H9 (cell line): ENCODE measurements around the gene PRDM2. TPM values are rescaled to one million over a fixed set of nuclear protein-coding genes. Genes with fewer than 3 reads are reported as not detected.

Experiments
- DNase-seq: peaks from one replicate; pipeline ENCODE4 v3.0.0-alpha.2; 2017
- H2AFZ ChIP-seq: one replicate; pipeline ENCODE4 v1.6.1; 2013; ENCODE audit warnings: mild to moderate bottlenecking, low read length, control low read depth, moderate library complexity
- H2AK5ac ChIP-seq: 2 replicates; pipeline ENCODE4 v1.6.1; 2013; ENCODE audit warnings: low read length, control low read depth, mixed read lengths; ENCODE audit not compliant: insufficient read length
- H2BK120ac ChIP-seq: one replicate; pipeline ENCODE4 v1.6.1; 2013; ENCODE audit warnings: low read depth, mild to moderate bottlenecking, low read length, control low read depth, inconsistent platforms; ENCODE audit not compliant: poor library complexity, severe bottlenecking
- H2BK12ac ChIP-seq: 2 replicates; pipeline ENCODE4 v1.6.1; 2013; ENCODE audit warnings: low read length, control low read depth, mixed read lengths, low read depth; ENCODE audit not compliant: insufficient read length
- H2BK15ac ChIP-seq: 2 replicates; pipeline ENCODE4 v1.6.1; 2013; ENCODE audit warnings: low read depth, low read length, control low read depth
- H2BK20ac ChIP-seq: one replicate; pipeline ENCODE4 v1.6.1; 2013; ENCODE audit warnings: low read depth, mild to moderate bottlenecking, low read length, control low read depth, inconsistent platforms; ENCODE audit not compliant: poor library complexity, severe bottlenecking
- H2BK5ac ChIP-seq: 2 replicates; pipeline ENCODE4 v1.6.1; 2013; ENCODE audit warnings: low read length, control low read depth, mixed read lengths; ENCODE audit not compliant: insufficient read length
- H3K14ac ChIP-seq: 2 replicates; pipeline ENCODE4 v1.6.1; 2013; ENCODE audit warnings: low read length, control low read depth; ENCODE audit not compliant: insufficient read depth
- H3K18ac ChIP-seq: 2 replicates; pipeline ENCODE4 v1.6.1; 2013; ENCODE audit warnings: low read depth, mild to moderate bottlenecking, mixed read lengths, low read length, control low read depth; ENCODE audit not compliant: insufficient read length
- H3K23ac ChIP-seq: 2 replicates; pipeline ENCODE4 v1.6.1; 2013; ENCODE audit warnings: low read length, control low read depth, mixed read lengths, low read depth; ENCODE audit not compliant: insufficient read length
- H3K23me2 ChIP-seq: 2 replicates; pipeline ENCODE4 v1.6.1; 2013; ENCODE audit warnings: low read depth, mild to moderate bottlenecking, mixed read lengths, low read length, control low read depth; ENCODE audit not compliant: insufficient read length, poor library complexity, severe bottlenecking
- H3K27ac ChIP-seq: 2 replicates; pipeline ENCODE4 v1.5.1; 2013; ENCODE audit warnings: low read length, control low read depth, mixed read lengths, low read depth; ENCODE audit not compliant: insufficient read length
- H3K27me3 ChIP-seq: 2 replicates; pipeline ENCODE4 v1.6.1; 2013; ENCODE audit warnings: low read length, control low read depth, inconsistent platforms; ENCODE audit not compliant: insufficient read depth
- H3K4ac ChIP-seq: 2 replicates; pipeline ENCODE4 v1.6.1; 2013; ENCODE audit warnings: low read depth, mild to moderate bottlenecking, control low read depth, inconsistent platforms, low read length, moderate library complexity
- H3K4me1 ChIP-seq: 2 replicates; pipeline ENCODE4 v1.6.1; 2013; ENCODE audit warnings: low read length, control low read depth, inconsistent platforms; ENCODE audit not compliant: insufficient read depth
- H3K4me2 ChIP-seq: 2 replicates; pipeline ENCODE4 v1.6.1; 2013; ENCODE audit warnings: low read length, control low read depth, mixed read lengths; ENCODE audit not compliant: insufficient read length, insufficient read depth
- H3K56ac ChIP-seq: 2 replicates; pipeline ENCODE4 v1.6.1; 2013; ENCODE audit warnings: low read depth, mild to moderate bottlenecking, mixed read lengths, low read length, control low read depth; ENCODE audit not compliant: insufficient read length
- H3K79me1 ChIP-seq: 2 replicates; pipeline ENCODE4 v1.6.1; 2013; ENCODE audit warnings: low read depth, mild to moderate bottlenecking, moderate library complexity, low read length, control low read depth, inconsistent platforms; ENCODE audit not compliant: insufficient read depth, poor library complexity, severe bottlenecking
- H3K79me2 ChIP-seq: 2 replicates; pipeline ENCODE4 v1.6.1; 2013; ENCODE audit warnings: low read length, control low read depth, inconsistent platforms; ENCODE audit not compliant: insufficient read depth
- H3K9ac ChIP-seq: 2 replicates; pipeline ENCODE4 v1.6.1; 2013; ENCODE audit warnings: low read length, control low read depth, mixed read lengths; ENCODE audit not compliant: insufficient read length; ENCODE audit errors: extremely low read depth
- H3K9me3 ChIP-seq: one replicate; pipeline ENCODE4 v1.6.1; 2013; ENCODE audit warnings: low read depth, low read length, inconsistent platforms; ENCODE audit not compliant: control insufficient read depth
- H3T11ph ChIP-seq: one replicate; pipeline ENCODE4 v1.6.1; 2013; ENCODE audit warnings: mild to moderate bottlenecking, low read length, control low read depth, inconsistent platforms
- H4K20me1 ChIP-seq: one replicate; pipeline ENCODE4 v1.6.1; 2013; ENCODE audit not compliant: control insufficient read depth, insufficient read length, insufficient read depth
- H4K5ac ChIP-seq: 2 replicates; pipeline ENCODE4 v1.6.1; 2013; ENCODE audit warnings: low read depth, mild to moderate bottlenecking, mixed read lengths, low read length, control low read depth; ENCODE audit not compliant: insufficient read length
- H4K8ac ChIP-seq: replicated peaks from 2 replicates; pipeline ENCODE4 v1.6.1; 2013; ENCODE audit warnings: low read length, control low read depth, mixed read lengths, low read depth; ENCODE audit not compliant: insufficient read length
- H4K91ac ChIP-seq: 2 replicates; pipeline ENCODE4 v1.6.1; 2013; ENCODE audit warnings: low read depth, mild to moderate bottlenecking, moderate library complexity, mixed read lengths, low read length, control low read depth; ENCODE audit not compliant: insufficient read length
- H3K27ac Mint-ChIP-seq, 3 experiments: 2 replicates in 2 of 3; 3 replicates in 1 of 3; pipeline ENCODE4 v1.8.0; 2020 to 2021; ENCODE audit warnings: mixed read lengths in 3 of 3, mild to moderate bottlenecking in 1 of 3, moderate library complexity in 1 of 3
- H3K27me3 Mint-ChIP-seq: 2 replicates; pipeline ENCODE4 v1.8.0; 2021; ENCODE audit warnings: low read depth, mild to moderate bottlenecking, moderate library complexity, mixed read lengths
- H3K36me3 Mint-ChIP-seq, 3 experiments: 2 replicates in 2 of 3; 3 replicates in 1 of 3; pipeline ENCODE4 v1.8.0; 2020 to 2021; ENCODE audit warnings: low read depth in 3 of 3, mixed read lengths in 3 of 3; ENCODE audit not compliant: insufficient read depth in 1 of 3
- H3K4me1 Mint-ChIP-seq, 2 experiments: 2 replicates each; pipeline ENCODE4 v1.8.0; 2020; ENCODE audit warnings: mixed read lengths in 2 of 2
- H3K4me3 Mint-ChIP-seq, 2 experiments: 2 replicates in 1 of 2; 3 replicates in 1 of 2; pipeline ENCODE4 v1.8.0; 2020 to 2021; ENCODE audit warnings: mild to moderate bottlenecking in 2 of 2, mixed read lengths in 2 of 2, moderate library complexity in 1 of 2
- H3K9me3 Mint-ChIP-seq, 2 experiments: 2 replicates in 1 of 2; 3 replicates in 1 of 2; pipeline ENCODE4 v1.8.0; 2020; ENCODE audit warnings: mild to moderate bottlenecking in 2 of 2, mixed read lengths in 2 of 2, moderate library complexity in 1 of 2
- WGBS: extraction: QIAGEN DNeasy Blood & Tissue Kit; methylation state at CpG from one replicate; pipeline ENCODE4 v1.1.7; 2013; ENCODE audit warnings: missing lambda C conversion rate, low lambda C conversion rate, mixed read lengths; ENCODE audit not compliant: insufficient read length; ENCODE audit errors: extremely low coverage; 5-methylcytosine and 5-hydroxymethylcytosine counted together
- total RNA-seq: library from RNA; stranded (reverse); gene quantifications from 2 replicates; pipeline ENCODE4 v1.2.1, GENCODE V29; 2021
- TF ChIP-seq, protein P1 (sequence below): fragments of 200-600 bp; sonication (generic); conservative IDR thresholded peaks from 3 replicates; pipeline ENCODE4 v1.8.0; 2021; ENCODE audit warnings: antibody characterized with exemption, mild to moderate bottlenecking

The PRDM2 gene
- total RNA-seq, 1 experiment from 2014 or later, result 24.5 TPM

GRCh38 chr1:13829152-13829769 is 129.3 kb downstream of the PRDM2 start:
- H2BK120ac ChIP-seq, result no peak overlapping the region
- no peak overlapping the region for H3K9ac ChIP-seq
- Mint-ChIP-seq H3K4me1 (peaks cover 7 to 9% of the 10 kb centered on the region in 2 experiments), H3K36me3 (no peaks in the 10 kb centered on the region; a peak in 1 of 7 replicates), H3K9me3 (no peaks in the 10 kb centered on the region), H3K27ac (no peak overlapping the region), H3K4me3 (peak overlapping the region in 1 of 2 experiments; percentile 33; a peak in 1 of 5 replicates), H3K27me3 (peaks cover 31% of the 10 kb centered on the region)
- no peaks in the 10 kb centered on the region for H3K79me2 ChIP-seq
- no peak overlapping the region for H4K8ac ChIP-seq
- no peak overlapping the region for H2AFZ ChIP-seq
- no peak overlapping the region for H3K4me2 ChIP-seq
- H3K4me1 ChIP-seq, result no peaks in the 10 kb centered on the region
- no peak for DNase-seq
- H2AK5ac ChIP-seq, result no peak overlapping the region
- no peak overlapping the region for H3K56ac ChIP-seq
- no peak overlapping the region for H2BK5ac ChIP-seq
- H4K20me1 ChIP-seq, result no peaks in the 10 kb centered on the region
- no peaks in the 10 kb centered on the region for H3K9me3 ChIP-seq
- no peak overlapping the region for H3K27ac ChIP-seq
- TF ChIP-seq, protein P1, sequence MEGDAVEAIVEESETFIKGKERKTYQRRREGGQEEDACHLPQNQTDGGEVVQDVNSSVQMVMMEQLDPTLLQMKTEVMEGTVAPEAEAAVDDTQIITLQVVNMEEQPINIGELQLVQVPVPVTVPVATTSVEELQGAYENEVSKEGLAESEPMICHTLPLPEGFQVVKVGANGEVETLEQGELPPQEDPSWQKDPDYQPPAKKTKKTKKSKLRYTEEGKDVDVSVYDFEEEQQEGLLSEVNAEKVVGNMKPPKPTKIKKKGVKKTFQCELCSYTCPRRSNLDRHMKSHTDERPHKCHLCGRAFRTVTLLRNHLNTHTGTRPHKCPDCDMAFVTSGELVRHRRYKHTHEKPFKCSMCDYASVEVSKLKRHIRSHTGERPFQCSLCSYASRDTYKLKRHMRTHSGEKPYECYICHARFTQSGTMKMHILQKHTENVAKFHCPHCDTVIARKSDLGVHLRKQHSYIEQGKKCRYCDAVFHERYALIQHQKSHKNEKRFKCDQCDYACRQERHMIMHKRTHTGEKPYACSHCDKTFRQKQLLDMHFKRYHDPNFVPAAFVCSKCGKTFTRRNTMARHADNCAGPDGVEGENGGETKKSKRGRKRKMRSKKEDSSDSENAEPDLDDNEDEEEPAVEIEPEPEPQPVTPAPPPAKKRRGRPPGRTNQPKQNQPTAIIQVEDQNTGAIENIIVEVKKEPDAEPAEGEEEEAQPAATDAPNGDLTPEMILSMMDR, result no peak; the same call in 2 of the 3 replicates
- H3K27me3 ChIP-seq, result peaks cover 3% of the 10 kb centered on the region; the same call in 1 of the 2 replicates
- H3K18ac ChIP-seq, result no peak overlapping the region
- no peaks in the 10 kb centered on the region for H3K79me1 ChIP-seq
- H3T11ph ChIP-seq, result no peak overlapping the region
- H3K4ac ChIP-seq, result no peak overlapping the region
- no CpG with 5 or more reads among the region's 10 CpGs for WGBS
- no peaks in the 10 kb centered on the region for H3K23me2 ChIP-seq
- H2BK12ac ChIP-seq, result no peak overlapping the region
- H4K5ac ChIP-seq, result no peak overlapping the region
- H2BK15ac ChIP-seq, result no peak overlapping the region
- H4K91ac ChIP-seq, result no peak overlapping the region
- H2BK20ac ChIP-seq, result no peak overlapping the region
- H3K14ac ChIP-seq, result no peak overlapping the region
- H3K23ac ChIP-seq, result no peak overlapping the region
